IPS DF 6.9 (cell line): ENCODE measurements around the gene HDGFL1.

ENCODE experiments used
- DNase-seq: peaks from one replicate; pipeline ENCODE4 v3.0.0-alpha.2; 2013; ENCODE audit warnings: low read depth, low spot score
- H3K27ac ChIP-seq: one replicate; pipeline ENCODE4 v1.5.1; 2013; ENCODE audit warnings: low read length, control low read depth
- H3K27me3 ChIP-seq: 2 replicates; pipeline ENCODE4 v1.6.1; 2013; ENCODE audit warnings: mild to moderate bottlenecking, low read length; ENCODE audit not compliant: control insufficient read depth, insufficient read depth
- H3K36me3 ChIP-seq: 2 replicates; pipeline ENCODE4 v1.6.1; 2013; ENCODE audit warnings: low read length; ENCODE audit not compliant: control insufficient read depth, insufficient read depth
- H3K4me1 ChIP-seq: 2 replicates; pipeline ENCODE4 v1.6.1; 2013; ENCODE audit warnings: low read length; ENCODE audit not compliant: control insufficient read depth, insufficient read depth
- H3K4me3 ChIP-seq: 2 replicates; pipeline ENCODE4 v1.5.1; 2013; ENCODE audit warnings: mild to moderate bottlenecking, low read length
- H3K9me3 ChIP-seq: 2 replicates; pipeline ENCODE4 v1.6.1; 2013; ENCODE audit warnings: low read length, inconsistent platforms; ENCODE audit not compliant: control insufficient read depth, insufficient read depth
- WGBS: extraction: QIAGEN DNeasy Blood & Tissue Kit; methylation state at CpG from one replicate; pipeline ENCODE4 v1.1.7; 2013; ENCODE audit warnings: mixed read lengths, missing lambda C conversion rate; ENCODE audit not compliant: insufficient read length, insufficient coverage; 5-methylcytosine and 5-hydroxymethylcytosine counted together

Gene HDGFL1

DNA sequence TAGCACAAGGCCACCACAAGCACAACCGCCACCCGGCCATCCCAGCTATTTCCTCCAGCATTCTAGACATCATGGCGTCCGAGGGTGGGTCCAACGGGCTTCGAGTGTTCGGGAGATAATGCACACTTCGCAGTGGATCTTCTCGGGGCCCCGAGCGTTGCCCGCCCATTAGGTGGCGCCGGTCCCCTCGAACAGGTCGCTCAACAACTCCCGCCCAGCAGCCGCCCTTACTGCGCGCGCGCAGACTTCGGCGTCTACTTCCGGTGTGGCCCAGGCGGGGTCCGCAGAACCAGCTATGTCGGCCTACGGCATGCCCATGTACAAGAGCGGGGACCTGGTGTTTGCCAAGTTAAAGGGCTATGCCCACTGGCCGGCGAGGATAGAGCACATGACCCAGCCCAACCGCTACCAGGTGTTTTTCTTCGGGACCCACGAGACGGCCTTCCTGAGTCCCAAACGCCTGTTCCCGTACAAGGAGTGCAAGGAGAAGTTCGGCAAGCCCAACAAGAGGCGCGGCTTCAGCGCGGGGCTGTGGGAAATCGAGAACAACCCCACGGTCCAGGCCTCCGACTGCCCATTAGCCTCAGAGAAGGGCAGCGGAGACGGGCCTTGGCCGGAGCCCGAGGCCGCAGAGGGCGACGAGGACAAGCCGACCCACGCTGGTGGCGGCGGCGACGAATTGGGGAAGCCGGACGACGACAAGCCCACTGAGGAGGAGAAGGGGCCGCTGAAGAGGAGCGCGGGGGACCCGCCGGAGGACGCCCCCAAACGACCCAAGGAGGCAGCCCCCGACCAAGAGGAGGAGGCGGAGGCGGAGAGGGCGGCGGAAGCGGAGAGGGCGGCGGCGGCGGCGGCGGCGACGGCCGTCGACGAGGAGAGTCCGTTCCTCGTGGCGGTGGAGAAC is at the start of gene HDGFL1:
HDGFL1 (plus strand) TSS at position 286 of the 904 bp plus-strand sequence; CDS start at position 296, 10 bp downstream.
- no peak for DNase-seq
- Histone ChIP-seq H3K27ac (no peak within 1 kb of the TSS), H3K27me3 (no peaks in the 10 kb centered on the region), H3K36me3 (no peaks in the 10 kb centered on the region; the same call in 1 of the 2 replicates), H3K4me3 (no peak within 1 kb of the TSS), H3K9me3 (no peaks in the 10 kb centered on the region), H3K4me1 (no peaks in the 10 kb centered on the region)
- WGBS: no CpG with 5 or more reads among the region's 89 CpGs

DNA sequence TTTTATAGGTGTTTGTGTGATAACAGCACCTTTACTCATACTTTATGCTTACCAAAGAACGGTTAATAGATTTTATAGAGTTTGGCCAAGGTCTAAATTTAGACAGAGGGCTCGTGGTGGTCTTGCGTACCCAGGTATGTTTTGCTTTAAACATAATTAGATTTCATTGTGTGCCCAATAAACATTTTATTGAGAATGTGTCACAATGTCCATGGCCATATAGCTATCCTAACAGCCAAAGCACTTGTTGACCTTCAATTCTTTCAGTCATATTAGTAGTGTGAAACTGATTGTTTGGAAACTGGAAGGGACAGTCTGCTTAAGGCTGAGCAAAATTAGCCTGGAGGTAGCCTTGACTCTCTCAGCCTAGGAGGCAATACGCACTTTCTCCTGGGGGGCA is 48.3 kb upstream of the HDGFL1 start:
- no CpG with 5 or more reads among the region's 4 CpGs for WGBS
- Histone ChIP-seq H3K36me3 (no peaks in the 10 kb centered on the region), H3K4me3 (no peak overlapping the region), H3K9me3 (no peaks in the 10 kb centered on the region), H3K4me1 (no peaks in the 10 kb centered on the region), H3K27me3 (no peaks in the 10 kb centered on the region), H3K27ac (no peak overlapping the region)
- DNase-seq: no peak

DNA sequence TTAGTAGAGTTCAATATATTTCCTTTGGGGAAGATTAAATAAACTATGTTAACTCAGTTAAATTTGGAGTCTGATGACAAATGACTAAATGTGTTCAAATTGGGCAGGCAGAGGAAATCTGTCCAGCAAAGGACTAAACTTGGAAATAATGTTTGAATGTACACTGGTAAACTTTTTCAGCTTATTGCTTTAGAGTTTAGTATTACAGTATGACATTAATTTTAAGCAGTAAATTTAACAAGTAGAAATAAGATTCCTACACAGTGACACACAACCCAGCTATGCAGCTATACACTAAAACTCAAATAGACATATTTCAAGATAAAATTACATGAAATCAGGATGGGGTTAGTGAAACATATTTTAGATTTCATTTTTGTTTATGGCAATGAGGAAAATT is 42.6 kb upstream of the HDGFL1 start:
- no peak overlapping the region for H3K27ac ChIP-seq
- H3K4me3 ChIP-seq: no peak overlapping the region
- H3K4me1 ChIP-seq: no peaks in the 10 kb centered on the region
- H3K9me3 ChIP-seq: no peaks in the 10 kb centered on the region
- H3K27me3 ChIP-seq: no peaks in the 10 kb centered on the region
- DNase-seq: no peak
- no peaks in the 10 kb centered on the region for H3K36me3 ChIP-seq

DNA sequence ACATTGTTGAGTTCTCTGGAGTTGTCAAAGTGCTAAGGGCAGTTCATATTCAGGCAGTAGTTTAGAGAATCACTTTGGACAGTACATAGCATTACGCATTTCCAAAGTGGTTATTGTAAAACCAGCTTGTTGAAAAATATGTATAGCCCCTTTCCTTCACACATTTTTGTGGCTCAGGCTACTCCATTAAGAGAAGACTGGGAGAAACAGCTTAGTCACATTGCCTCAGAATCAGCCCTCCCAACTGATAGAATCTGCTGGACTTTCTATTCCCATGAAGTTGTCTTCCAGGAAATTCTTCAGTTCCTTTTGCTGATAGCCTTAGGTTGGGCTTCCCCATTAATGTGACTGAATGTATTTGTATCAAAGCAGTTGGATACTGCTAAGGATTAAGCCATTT is 39.5 kb upstream of the HDGFL1 start:
- no peak for DNase-seq
- no peaks in the 10 kb centered on the region for H3K9me3 ChIP-seq
- H3K36me3 ChIP-seq: no peaks in the 10 kb centered on the region
- WGBS: no CpG with 5 or more reads among the region's 1 CpG
- H3K4me1 ChIP-seq: no peaks in the 10 kb centered on the region
- H3K27me3 ChIP-seq: no peaks in the 10 kb centered on the region
- no peak overlapping the region for H3K27ac ChIP-seq
- no peak overlapping the region for H3K4me3 ChIP-seq

DNA sequence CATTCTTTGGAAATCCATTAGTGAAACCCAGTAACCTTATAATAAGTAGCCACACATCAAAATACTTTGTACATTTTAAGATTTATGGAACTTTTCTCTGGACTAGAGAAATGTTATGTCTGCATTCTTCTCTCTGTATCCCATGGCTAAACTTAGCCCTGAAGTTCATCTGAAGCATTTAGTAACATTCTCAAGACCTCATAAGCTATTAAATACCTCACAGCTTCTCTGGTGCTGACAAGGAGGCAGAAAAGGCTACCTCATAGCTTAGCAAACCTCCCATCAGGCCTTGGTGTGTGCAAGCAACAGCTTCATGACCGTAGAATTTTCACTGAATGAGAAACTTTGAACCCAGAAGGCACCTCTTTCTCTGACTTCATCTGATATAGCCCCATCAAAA is 38.9 kb upstream of the HDGFL1 start:
- no peaks in the 10 kb centered on the region for H3K27me3 ChIP-seq
- WGBS: no CpG with 5 or more reads among the region's 1 CpG
- H3K27ac ChIP-seq: no peak overlapping the region
- H3K36me3 ChIP-seq: no peaks in the 10 kb centered on the region
- no peak for DNase-seq
- H3K4me1 ChIP-seq: no peaks in the 10 kb centered on the region
- H3K4me3 ChIP-seq: no peak overlapping the region
- H3K9me3 ChIP-seq: no peaks in the 10 kb centered on the region

DNA sequence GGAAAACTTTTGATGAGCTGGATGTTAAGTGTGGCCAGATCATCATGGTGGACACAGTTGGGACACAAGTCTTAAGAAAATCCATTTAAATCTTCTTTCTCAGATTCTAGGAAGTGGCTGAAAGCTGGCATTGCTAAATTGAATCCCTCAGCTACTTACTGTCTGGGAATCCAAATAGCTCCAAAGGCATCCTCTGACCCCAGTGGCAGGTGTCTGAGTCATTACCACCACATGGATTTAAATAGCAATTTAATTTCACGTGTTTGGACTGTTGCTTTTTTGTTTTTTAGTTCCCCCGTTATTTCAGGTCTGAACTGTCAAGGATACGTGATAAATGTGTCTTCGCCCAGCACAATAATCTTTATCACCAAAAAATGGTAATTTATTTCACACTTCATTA is 33.2 kb upstream of the HDGFL1 start:
- no peaks in the 10 kb centered on the region for H3K9me3 ChIP-seq
- H3K4me3 ChIP-seq: no peak overlapping the region
- no peak for DNase-seq
- no CpG with 5 or more reads among the region's 4 CpGs for WGBS
- H3K27ac ChIP-seq: no peak overlapping the region
- H3K27me3 ChIP-seq: no peaks in the 10 kb centered on the region
- no peaks in the 10 kb centered on the region for H3K36me3 ChIP-seq
- H3K4me1 ChIP-seq: no peaks in the 10 kb centered on the region

DNA sequence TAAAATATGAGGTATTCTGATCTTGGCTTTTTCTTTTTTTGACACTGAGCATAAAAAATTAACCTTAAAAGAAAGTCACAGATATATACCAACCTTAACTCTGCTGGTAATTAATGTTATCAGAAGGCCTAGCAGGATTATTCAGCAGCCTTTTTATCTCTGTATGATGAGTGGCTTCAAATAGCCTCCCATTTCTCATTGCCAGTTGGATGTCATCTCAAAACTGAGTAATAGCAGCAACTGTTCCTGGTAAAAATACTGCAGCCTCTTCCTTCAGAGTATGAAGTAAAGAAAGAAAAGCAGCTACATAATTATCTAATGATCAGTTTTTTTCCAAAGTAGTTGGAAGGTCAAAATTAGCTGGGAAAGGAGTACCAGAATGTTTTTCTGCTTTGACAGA is 24.9 kb upstream of the HDGFL1 start:
- Histone ChIP-seq H3K4me3 (no peak overlapping the region), H3K4me1 (no peaks in the 10 kb centered on the region), H3K9me3 (no peaks in the 10 kb centered on the region), H3K27ac (no peak overlapping the region), H3K27me3 (no peaks in the 10 kb centered on the region), H3K36me3 (no peaks in the 10 kb centered on the region)
- no peak for DNase-seq

DNA sequence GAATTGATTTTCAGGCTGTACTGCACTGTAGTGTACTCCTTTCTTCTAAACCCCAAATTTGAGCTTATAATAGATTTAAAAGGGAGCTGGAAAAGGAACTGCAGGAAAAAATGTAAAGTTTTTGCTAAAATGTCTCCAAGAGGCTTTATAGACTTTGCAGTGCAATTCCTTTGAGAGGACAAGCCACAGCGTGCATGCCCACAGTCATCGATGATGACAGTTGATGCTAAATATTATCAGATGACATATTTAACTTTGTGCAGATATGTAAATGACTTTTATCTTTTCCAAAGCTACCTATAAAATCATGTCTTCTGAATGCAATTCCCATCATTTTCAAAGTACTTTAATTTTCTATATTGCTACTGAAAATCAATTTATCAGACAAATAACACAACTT is 24.3 kb upstream of the HDGFL1 start:
- Histone ChIP-seq H3K27me3 (no peaks in the 10 kb centered on the region), H3K36me3 (no peaks in the 10 kb centered on the region), H3K27ac (no peak overlapping the region), H3K9me3 (no peaks in the 10 kb centered on the region), H3K4me3 (no peak overlapping the region), H3K4me1 (no peaks in the 10 kb centered on the region)
- no CpG with 5 or more reads among the region's 2 CpGs for WGBS
- DNase-seq: no peak

DNA sequence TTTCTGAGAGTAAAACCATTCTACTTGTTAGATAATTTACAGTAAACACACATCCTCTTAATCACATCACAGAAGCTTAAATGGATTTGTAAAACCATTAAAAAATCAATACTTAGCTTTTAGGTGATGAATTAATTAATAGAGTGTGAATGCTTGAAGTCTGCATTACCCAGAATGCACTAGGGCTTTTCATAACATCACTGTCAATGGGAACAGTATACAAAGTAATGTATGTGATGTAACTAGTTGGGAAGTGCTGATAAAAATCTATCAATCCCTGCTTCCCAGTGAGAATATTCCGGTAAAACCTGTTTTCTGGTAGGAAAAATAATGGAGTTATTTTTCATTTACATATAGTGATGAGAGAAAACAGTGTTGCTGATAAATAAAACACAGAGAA is 23.1 kb upstream of the HDGFL1 start:
- DNase-seq: no peak
- no peak overlapping the region for H3K27ac ChIP-seq
- H3K9me3 ChIP-seq: no peaks in the 10 kb centered on the region
- WGBS: no CpG with 5 or more reads among the region's 1 CpG
- no peaks in the 10 kb centered on the region for H3K36me3 ChIP-seq
- no peak overlapping the region for H3K4me3 ChIP-seq
- H3K27me3 ChIP-seq: no peaks in the 10 kb centered on the region
- H3K4me1 ChIP-seq: no peaks in the 10 kb centered on the region

DNA sequence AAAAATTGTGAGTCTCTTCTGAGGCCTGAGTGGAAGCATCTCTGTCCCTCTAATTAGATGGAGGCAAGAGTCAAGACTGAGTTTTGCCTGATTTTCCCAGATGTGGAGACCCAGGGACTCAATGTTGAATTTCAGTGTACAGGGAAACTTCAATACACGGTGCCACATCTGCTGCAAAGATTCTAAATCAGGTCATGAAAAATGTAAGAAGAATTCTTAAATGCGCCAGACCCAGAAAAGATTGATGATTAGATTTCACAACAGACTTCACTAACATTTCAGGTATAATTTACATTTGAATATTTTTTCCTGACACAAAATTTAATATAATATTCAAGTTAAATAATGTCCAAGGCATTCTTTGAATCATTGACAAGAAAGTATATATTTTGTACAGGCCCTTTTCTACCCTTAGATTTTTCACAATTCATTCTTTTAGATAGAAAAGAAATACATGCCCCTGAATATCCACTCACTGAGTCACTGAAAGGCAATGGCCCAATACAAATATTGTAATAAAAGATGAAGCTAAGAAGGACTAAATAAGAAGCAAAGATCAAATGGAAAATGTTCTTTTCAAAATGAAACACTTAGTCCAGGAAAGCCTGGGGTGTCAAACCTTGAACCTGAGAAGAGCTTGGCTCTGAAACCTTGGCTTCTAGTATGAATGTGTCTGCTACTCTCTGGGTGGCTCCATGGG is 18.2 kb upstream of the HDGFL1 start:
- H3K27ac ChIP-seq: no peak overlapping the region
- H3K9me3 ChIP-seq: no peaks in the 10 kb centered on the region
- WGBS: no CpG with 5 or more reads among the region's 2 CpGs
- no peaks in the 10 kb centered on the region for H3K4me1 ChIP-seq
- no peak for DNase-seq
- H3K36me3 ChIP-seq: no peaks in the 10 kb centered on the region
- no peaks in the 10 kb centered on the region for H3K27me3 ChIP-seq
- no peak overlapping the region for H3K4me3 ChIP-seq

DNA sequence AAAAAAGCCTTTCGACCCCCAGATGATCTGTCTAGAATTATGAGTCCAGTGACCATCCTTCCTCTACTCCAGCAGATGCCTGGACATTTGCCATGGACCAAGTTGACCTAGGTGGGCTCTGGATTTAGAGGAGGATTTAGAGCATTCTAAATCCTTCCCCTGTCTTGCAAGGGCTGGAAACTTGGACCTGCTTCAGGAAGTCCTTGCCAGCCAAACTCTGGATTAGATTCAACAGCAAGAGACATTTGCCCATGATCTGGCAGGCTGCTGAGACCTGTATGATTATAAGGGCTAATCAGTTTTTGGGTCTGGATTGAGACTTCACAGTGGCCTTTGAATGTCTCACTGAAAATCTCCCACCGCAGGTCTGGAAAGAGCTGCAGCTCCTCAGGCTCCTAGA is 13.1 kb upstream of the HDGFL1 start:
- no peaks in the 10 kb centered on the region for H3K27me3 ChIP-seq

More for the DNA sequence above, 13.1 kb upstream of the HDGFL1 start:
- Histone ChIP-seq H3K27ac (no peak overlapping the region), H3K9me3 (no peaks in the 10 kb centered on the region), H3K4me3 (no peak overlapping the region), H3K4me1 (no peaks in the 10 kb centered on the region), H3K36me3 (no peaks in the 10 kb centered on the region)
- DNase-seq: no peak
- WGBS: no CpG with 5 or more reads among the region's 2 CpGs
